Superior temporal gyrus (tissue), 1 donor: Measurements from ENCODE around the gene EPHA5.

ENCODE experiments used
- DNase-seq: peaks from one replicate; pipeline ENCODE4 v3.0.0-alpha.2; 2016; ENCODE audit errors: extremely low spot score

Gene EPHA5

DNA sequence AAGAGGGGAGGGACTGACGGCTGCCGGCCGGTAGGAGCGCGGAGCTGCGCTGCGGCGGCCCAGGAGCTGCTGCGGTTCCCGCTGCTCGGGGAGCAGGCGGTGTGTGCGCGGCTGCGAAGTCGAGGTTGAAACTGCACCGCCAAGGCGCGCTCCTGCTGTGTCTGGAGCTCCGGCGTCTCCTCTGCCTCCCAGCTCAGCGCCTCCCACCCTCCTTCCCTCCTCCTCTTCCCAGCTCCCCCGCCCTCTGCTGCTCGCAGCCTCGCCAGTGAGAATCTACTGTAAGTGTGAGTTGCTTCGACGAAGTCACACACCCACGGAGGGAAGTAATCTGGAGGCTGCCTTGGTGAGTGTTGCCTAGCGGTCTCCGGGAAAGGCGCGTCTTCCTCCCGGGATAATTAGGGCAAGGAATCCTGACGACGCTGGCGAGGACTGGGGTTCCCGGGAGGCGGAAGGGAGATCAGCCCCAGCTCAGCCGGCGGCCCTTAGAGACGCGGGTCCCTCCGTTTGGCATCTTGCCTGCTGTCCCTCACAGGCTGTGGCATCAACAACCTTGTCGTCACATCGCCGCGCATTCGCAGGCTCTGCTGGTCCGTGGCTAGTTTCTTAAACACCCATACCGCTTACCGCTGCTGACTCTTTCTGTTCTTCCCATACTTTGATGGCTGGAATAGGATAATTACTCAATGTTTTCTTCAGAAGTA lies at the start of gene EPHA5:
Gene EPHA5 (minus strand): TSS at position 159 of the 701 bp plus-strand sequence. CDS start 747 bp downstream, outside the sequence.
- DNase-seq, result no peak

DNA sequence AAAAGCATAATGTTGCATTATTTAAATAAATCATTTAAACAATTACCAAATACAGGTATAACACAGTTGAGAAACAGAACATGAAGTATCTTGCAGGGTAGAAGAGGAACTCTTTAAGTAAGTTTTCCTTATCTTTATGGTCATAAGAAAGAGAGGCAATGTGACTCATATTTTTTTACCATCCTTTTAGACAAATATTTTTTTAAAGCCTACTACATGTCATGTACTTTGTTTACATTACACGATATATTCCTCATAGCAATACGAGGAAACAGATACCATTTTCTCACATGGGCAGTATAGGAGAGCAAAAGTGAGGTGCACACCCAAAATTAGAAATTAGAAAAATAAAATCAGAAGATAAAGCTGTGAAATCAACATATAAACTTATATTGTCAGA lies 49.3 kb upstream of the EPHA5 start:
- DNase-seq, result no peak

DNA sequence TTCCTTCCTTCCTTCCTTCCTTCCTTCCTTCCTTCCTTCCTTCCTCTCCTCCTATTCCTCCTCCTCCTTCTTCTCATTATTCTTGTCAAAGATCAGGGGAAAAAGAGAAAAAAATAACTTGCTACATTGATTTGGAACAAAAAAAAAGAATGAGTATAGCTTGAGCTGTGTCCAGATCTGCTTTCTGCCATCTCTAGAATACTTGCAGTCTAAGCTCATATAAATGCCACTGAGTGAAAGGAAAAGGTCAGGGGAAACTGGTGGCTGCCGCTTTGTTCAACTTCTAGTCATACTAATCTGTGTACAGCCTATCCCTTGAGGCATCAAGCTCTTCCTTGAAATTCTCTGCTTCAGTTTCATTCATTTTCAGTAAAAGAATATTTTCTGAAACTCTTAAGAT lies 28.3 kb upstream of the EPHA5 start:
- DNase-seq, result no peak

DNA sequence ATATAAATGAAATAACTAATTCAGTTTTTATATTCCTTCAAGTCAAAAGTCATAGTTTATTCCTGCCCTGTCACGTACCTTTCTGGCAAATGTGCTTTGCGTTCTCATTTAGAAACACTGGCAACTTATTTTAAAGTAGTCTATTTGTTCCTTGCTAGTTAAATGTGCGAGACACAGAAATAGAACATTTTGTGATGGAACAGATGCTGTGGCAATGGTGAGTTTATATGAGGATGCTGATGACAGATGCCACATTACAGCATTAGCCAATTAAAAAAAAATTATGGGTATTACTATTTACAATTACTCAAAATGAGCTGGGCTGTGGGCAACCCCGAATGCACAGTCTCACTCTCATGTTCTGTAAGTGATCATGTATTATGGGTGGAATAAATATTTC lies 26.1 kb upstream of the EPHA5 start:
- DNase-seq, result no peak

DNA sequence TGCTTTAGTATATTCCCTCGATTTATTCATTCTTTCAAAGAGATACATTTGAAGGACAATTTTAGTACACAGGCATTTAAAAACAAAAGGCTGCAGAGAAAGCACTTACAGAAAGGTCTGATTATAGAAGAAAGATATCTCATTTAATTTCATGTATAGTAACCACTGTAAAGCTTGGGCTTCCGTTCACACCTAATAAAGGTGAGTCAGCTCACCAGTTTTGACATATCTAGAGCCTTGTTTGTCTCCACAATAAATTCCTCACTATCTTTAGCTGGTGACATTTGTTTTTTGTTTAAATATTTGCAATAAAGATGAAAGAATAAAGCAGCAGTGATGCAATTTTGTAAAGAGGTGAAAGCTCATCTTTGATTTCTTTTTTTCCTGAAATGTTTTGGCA lies 1.1 kb upstream of the EPHA5 start:
- no peak for DNase-seq

DNA sequence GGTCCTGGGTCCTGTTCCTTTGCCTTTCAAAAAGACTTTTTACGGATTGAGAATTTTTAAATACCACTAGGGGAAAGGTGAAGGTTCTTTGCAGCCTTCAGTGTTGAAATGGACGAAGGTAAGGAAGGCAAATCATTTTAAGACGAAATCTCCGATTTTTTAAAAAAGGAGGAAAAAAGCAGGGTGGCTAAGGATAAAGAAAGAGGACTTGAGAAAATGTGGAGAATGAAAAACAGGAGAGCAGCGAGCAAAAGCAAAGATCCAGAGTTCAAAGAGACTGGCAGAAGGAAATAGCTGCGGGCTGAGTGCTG lies 314 bp downstream of the EPHA5 start:
- no peak for DNase-seq

DNA sequence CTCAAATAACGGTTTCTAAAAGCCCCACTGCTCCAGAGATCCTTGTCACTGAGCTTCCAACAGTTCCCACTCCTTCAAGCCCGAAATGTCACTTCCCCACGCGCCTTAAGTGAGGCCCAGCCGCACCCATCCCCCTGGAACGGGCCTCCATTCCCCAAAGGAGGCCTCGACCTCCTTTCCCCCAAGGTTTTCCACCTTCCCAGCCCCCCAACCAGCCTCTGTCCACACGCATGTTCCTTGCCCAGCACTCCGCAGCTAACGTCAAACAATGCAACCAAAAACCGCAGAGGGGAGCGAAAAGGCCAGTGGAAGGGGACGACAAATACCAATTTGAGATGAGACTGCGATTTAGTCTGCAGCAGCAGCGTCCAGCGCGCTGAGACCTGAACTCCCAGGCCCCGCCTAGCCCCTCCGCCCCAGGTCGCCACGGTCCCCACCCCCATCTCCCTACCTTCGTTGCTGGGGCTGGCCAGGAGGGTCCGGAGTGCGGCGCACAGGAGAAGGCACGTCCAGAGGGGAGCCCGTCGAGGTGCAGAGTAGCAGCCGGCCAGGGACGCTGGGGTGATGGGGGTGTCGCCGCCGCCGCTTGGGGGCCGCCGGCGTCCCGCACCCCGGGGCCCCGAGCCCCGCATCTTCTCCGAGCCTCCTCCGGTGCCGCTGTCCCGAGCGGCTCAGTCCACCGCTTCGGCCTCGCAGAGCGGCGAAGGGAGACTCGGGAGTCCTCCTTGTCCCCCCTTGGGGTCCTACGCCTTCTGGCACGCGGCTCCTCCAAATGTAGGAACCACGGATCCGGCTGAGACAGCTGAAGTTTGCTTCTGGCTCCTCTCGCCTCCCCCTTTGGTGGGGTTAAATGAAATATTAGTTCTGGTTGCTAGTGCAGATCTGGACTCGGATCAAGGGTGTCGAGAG lies 924 bp downstream of the EPHA5 start:
- DNase-seq, result no peak

DNA sequence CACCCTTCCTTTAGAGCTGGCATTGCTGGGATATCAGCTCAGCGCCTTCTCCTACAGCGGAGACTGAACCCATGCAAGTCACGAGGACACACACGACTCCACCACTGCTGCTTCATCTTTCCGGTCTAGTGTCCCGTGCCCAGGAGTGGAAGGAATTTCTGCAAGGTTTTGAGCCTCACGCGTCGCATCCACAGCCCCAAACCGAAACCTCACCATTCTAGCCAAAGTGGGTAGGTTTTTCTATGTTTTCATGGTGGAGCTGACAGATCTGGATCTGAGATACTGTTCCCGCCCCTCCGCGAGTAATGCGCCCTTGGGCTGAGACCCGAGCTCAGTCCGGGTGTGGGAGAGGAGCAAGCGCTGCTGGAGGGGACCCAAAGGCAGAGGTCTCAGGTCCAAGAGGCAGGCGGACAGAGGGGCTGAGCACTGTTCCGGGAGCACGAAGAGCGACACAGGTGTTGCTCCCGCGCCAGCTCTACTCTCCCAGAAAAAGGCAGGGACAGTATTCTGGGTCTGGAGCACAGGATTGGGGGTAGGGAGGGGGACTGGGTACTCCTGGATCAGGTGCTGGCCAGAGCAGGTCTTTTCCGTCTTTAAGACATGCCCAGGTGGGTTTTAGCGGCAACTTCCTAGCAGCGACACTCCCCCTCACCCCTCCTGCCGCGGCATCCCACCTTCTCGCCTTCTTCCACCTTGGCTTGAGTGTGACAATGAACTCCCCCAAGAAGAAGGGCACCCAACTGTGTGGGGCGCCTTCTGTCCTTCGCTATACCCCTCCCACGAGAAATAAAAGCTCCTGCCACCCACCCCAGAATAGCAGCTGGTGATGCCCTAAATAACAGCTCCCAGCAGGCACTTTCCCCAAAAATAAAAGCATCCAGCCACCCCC lies 1.8 kb downstream of the EPHA5 start:
- DNase-seq, result no peak

DNA sequence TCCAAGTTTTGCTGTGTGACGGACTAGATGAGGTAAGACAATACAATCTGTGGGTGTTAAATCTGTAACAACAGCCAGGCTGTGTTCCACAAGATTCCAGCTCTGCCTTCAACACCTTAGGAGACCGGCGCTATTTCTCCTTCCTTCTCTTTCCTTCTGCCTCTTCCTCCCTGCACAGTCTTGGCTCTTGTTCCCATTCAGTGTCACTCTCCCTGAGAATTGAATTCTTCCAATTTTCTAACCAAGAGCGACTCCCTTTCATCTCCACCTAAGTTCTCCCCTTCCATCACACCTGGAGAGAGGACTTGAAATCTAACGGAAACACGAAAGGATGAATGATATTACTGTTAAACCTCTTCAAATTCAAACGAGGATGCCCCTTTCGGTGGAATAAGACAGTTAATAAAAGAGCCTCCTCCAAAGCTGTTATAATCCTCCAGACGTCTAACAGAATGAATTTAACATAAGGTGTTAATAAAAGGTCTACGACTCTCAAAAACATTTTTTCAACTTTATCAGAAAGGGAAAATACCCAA lies 2.7 kb downstream of the EPHA5 start:
- no peak for DNase-seq

DNA sequence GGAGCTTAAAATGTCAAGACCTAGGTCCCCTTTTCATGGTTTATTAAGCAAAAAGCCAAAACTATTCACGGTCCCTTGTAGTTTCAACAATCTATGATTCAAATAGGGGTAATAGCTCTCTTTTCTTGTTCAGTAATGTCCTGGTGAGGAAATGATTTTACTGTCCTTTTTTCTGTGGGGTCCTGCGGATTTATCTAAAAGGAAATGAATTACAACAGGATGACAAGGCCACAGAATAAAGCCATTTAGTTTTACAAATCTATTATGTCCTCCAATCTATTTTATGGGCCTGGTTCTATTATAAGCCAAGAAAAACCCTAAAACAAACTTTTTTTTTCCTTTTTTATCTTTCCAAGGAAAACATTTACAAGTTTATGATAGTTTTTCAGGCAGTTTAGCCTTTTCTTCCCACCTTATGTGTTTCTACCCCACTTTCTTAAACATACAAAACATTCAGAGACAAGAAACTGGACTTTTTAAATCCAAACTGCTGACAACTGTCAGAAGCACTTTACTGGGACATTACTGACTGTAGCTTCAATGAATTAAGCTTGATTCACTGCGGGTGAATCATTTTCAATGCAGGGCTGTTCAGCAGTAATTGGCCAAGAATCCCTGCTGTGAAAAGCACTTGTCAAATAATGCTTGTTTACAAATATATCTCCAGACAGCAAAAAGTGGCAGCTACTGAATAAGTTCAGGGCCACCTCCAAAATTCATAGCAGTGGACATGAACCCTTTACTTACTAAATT lies 4.3 kb downstream of the EPHA5 start:
- no peak for DNase-seq

DNA sequence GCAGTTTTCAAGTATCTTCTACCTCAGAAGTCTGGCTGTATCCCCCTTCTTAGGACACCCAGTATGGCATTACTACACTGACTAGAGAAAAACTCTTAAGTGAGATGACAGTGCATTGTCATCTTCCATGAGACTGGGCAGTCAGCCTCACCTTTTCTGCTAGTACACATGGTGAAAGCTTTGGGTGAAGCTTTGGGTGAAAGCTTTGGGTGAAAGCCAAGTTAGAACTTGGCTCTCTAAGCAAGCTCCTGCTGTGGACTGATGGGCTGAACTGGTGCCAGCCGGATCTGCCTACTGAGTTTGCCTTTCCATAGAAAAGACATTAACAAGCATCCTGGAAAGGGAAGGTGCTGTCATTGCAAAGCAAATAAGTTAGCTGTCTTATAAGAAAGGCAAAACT lies 8.8 kb downstream of the EPHA5 start:
- no peak for DNase-seq

DNA sequence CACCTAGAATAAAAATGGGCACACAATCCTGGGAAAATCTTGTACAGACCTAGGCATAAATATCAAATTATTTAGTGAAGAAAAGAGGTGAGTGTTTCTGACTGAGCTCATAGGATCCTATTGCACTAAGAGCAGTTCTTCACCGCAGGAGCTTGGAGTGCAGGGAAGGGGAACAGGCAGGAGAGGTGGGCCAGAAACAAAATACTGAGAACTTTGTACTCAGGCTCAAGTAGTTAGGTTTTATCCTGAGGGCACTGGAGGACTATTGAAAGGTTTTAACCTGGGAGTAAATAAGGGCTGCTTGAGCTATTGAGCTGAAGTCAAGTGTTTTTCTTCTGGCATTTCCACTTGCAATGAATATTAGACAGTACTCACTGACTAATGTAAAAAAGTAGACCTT lies 12.2 kb downstream of the EPHA5 start:
- no peak for DNase-seq

DNA sequence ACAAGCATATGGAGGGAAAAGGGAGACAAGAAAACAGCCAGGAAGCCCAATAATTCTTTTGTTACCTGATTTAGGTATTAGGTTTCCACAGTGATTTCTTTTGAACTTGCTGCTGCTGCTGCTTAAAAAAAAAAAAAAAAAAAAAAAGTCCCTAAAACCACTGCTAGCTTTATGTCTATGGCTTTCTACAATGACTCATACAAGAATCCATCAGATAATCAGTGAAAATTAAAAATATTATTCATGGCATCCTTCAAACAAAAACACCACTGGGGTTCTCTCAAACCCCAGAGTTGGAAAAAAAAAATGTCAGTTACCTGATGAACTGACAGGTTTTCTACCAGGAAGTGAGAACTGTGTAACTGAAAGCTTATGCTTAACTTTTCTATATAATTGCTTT lies 14.3 kb downstream of the EPHA5 start:
- no peak for DNase-seq

DNA sequence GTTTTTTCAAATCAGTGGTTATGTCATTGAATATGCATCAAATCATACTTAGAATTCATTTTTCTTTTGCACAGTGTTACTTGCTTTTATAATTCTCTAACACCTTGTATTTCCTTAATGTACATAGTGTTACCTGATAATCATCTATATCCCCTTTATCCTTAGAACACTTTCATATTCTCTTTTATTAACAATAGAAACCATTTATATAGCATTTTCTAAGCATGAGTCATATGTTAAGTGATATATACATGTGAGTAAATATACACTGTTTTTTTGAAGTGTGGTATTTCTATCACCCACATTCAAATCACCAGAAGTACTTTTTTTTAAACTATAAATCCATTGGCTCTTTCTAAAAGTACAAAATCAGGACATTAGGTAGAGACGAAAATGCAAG lies 15.3 kb downstream of the EPHA5 start:
- no peak for DNase-seq

DNA sequence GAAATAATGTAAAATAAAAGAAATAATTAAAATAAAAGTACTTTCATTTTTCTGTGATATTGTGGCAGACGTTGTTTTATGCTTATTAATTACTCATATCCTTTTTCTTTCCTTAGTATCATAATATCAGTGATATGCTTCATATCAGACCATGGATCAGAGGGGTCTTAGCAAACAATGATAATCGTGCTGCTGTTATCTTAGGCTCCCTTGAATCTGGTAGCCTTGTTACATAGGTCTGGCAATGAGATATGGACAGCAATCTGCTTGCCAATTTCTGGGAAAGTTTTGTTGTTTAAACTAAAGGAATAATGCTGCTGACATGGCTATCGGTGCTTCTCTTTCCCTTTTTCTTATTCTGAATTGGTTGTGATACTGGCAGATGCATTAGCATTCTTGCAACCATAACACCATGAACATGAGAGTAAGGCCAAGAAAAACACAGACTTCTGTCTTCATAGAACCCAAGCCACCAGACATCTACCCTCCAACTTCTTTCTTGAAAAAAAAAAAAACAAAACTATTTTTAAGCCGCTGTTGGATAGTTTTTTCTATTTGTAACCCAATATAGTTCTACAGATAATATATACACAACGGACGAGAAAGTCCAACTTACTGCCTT lies 16.4 kb downstream of the EPHA5 start:
- DNase-seq, result no peak

DNA sequence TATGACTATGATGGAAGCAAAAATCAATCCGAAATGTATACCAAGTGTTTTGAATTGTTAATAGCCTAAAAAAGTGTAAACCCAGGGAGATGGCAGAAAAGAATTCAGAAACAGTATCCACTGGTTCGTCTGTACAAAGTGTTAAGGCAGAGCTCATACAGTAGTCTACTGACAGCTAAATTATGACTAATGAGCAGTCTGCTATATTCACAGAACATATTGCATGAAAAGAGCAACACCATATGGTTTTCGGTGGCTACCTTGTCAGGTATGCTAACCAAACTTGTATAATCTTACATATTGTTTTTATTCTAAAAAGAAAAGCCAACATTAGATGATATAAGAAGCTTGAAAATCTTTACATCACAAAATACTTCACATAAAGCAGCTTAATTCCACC lies 18.5 kb downstream of the EPHA5 start:
- no peak for DNase-seq

DNA sequence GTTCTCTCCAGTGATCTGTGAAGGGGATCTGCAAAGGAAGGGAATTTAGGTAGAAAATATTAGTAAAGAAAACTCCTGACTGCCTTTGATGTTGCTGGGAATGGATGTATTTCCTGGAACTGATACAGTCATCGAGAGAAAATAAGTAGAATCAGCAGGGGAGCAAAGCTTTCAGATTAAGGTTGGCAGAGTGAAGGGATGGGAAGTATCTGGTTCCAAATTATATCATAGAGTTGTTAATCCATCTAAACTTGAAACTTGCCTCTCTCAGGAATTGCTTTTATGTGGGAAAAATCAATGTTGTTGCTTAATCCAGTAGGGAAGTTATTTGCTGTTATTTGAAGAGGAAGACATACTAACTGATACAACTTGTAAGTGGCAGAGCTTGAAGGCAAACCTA lies 19.3 kb downstream of the EPHA5 start:
- no peak for DNase-seq

DNA sequence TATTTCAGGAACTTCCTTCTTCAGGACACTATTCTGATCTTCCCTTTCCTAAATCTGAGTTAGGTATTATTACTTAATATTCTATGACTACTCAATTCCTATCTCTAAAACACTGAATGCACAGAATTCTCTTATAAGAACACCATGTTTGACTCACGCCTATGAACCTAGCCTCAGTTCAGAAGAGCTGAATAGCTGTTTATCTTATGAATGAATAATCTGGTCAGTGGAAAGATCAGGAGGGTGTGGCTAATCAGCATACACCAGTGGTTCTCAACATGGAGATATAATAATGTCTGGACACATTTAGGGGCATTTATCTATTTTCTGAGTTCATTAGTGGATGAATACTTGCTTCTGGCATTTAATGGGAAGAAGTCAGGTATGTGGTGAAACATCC lies 24.2 kb downstream of the EPHA5 start:
- no peak for DNase-seq

DNA sequence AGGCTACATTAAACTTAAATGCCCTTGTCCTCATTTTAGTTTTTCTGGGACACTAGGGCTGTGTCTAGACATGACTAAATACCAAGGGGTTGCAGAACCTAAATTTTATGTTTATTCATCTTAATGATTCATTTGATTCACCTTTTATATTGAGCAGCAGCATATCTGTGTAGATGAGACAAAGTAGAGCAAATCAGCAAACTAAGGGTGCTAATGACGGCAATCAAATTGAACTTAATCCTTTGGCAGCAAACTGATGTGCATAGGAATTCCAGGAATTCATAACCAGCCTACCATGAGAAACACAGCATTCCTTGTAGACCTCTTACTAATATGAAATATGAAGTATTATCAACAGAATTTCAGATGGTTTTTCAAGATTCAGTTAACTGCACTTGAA lies 25.1 kb downstream of the EPHA5 start:
- DNase-seq, result no peak

DNA sequence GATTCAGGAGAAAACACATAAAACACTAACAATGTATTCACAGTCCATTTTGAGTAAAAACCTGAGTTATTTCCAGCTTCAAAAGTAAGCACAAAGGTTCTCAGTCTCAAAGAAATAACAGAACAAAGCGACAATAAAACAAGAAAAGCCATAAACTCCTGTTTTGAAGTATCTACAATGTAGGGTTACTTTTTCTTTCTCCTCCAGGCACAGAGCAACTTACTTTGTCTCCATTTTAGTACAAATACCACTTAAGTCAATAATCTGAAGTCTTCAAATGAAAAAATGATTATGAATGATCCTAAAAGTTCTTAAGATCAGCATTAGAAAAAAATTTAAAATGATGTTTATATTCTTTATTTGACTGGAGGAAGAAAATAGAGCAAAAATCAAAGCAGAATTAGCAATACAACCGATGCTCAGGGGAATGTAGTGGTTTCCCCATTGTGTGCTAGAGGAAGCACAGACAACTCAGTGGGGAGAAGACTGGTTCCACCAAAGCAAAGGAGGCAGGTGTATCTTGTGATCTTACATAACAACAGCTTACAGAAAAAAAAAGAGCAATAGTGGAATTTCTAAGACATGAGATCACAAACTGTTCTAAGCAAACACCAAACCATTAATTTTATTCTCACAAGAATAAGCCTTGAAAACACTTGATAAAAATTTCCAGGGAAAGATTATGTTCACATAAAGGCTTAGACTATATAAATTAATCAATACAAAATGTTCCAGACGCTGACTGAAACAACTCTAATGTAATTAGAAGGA lies 35.1 kb downstream of the EPHA5 start:
- DNase-seq, result no peak
